K562 (cell line): ENCODE measurements around the gene DSCAM. TPM values are rescaled to one million over a fixed set of nuclear protein-coding genes. Genes with fewer than 3 reads are reported as not detected.

ENCODE experiments used
- ATAC-seq: fragments of 200-7000 bp; cut with Tn5 transposase; 3 replicates; pipeline ENCODE4 v1.9.1; 2020; ENCODE audit warnings: moderate library complexity
- BruUV-seq: library from RNA; stranded (reverse); fragments of 400-500 nt; replicated peaks from 2 replicates; lab custom pipeline; 2021; lab: Mats Ljungman, UMichigan
- CTCF ChIA-PET: fragments of 300-600 bp; formaldehyde crosslinking; extraction: SDS; loops from one replicate; lab custom pipeline; 2021; ENCODE audit warnings: low intra/inter-chr PET ratio; lab: Yijun Ruan, JAX
- POLR2A ChIA-PET: fragments of 300-600, 350-650 bp; sonication (Branson Sonifier 250); formaldehyde crosslinking; extraction: SDS; loops from one replicate; lab custom pipeline; 2021; ENCODE audit warnings: antibody characterized with exemption, inconsistent platforms; lab: Yijun Ruan, JAX
- DNase-seq, 4 experiments: peaks; one replicate each; pipeline versions ENCODE4 v3.0.0 to v3.0.0-alpha.2; 2011 to 2018; ENCODE audit warnings: low spot score in 3 of 4, mixed read lengths in 3 of 4; ENCODE audit errors: extremely low read depth in 1 of 4
- FAIRE-seq: peaks from 2 replicates; lab custom pipeline; 2011; peaks lifted over from hg19 to GRCh38; lab: Jason Lieb, UNC
- H2AFZ ChIP-seq: 2 replicates; pipeline ENCODE4 v1.6.0; 2011; ENCODE audit warnings: low read depth, low read length, control low read depth, inconsistent platforms
- H3K27ac ChIP-seq: fragments of 200-600 bp; 3 replicates; pipeline ENCODE4 v1.8.0; 2011; ENCODE audit warnings: low read depth, mild to moderate bottlenecking, control low read depth, inconsistent platforms, low read length, moderate library complexity, mixed read lengths; ENCODE audit errors: extremely low read depth
- H3K27me3 ChIP-seq, 2 experiments: fragments of 300-600 bp in 1 of 2; 2 replicates in 1 of 2; 3 replicates in 1 of 2; pipeline versions ENCODE4 v1.6.0 to v1.8.0; 2011; ENCODE audit warnings: inconsistent platforms in 2 of 2, low read length in 2 of 2, mild to moderate bottlenecking in 1 of 2, mixed read lengths in 1 of 2, moderate library complexity in 1 of 2; ENCODE audit not compliant: control insufficient read depth in 2 of 2, insufficient read depth in 2 of 2
- H3K36me3 ChIP-seq: fragments of 300-600 bp; 3 replicates; pipeline ENCODE4 v1.8.0; 2011; ENCODE audit warnings: mild to moderate bottlenecking, low read length, inconsistent platforms; ENCODE audit not compliant: control insufficient read depth, insufficient read depth
- H3K4me1 ChIP-seq, 2 experiments: fragments of 200-600 bp in 1 of 2; replicated peaks in 1 of 2; 2 replicates in 1 of 2; 3 replicates in 1 of 2; pipeline versions ENCODE4 v1.5.1 to v1.8.0; 2011; ENCODE audit warnings: inconsistent platforms in 2 of 2, low read length in 2 of 2, mild to moderate bottlenecking in 1 of 2, mixed read lengths in 1 of 2, moderate library complexity in 1 of 2; ENCODE audit not compliant: control insufficient read depth in 2 of 2, insufficient read depth in 2 of 2
- H3K4me2 ChIP-seq: 2 replicates; pipeline ENCODE4 v1.6.1; 2011; ENCODE audit warnings: low read length, control low read depth, inconsistent platforms, mixed read lengths; ENCODE audit not compliant: insufficient read depth
- H3K4me3 ChIP-seq: fragments of 200-600 bp; sonication (generic), shearing (Covaris generic); 2 replicates; pipeline ENCODE4 v1.5.1; 2016; ENCODE audit warnings: control low read depth, inconsistent platforms
- H3K79me2 ChIP-seq: fragments of 200-600 bp; 3 replicates; pipeline ENCODE4 v1.8.0; 2011; ENCODE audit warnings: low read length, inconsistent platforms; ENCODE audit not compliant: control insufficient read depth, insufficient read depth
- H3K9ac ChIP-seq, 2 experiments: 2 replicates each; pipeline versions ENCODE4 v1.6.0 to v1.6.1; 2011; ENCODE audit warnings: low read depth in 2 of 2, low read length in 2 of 2, control low read depth in 1 of 2, inconsistent platforms in 1 of 2, mild to moderate bottlenecking in 1 of 2, mixed read lengths in 1 of 2; ENCODE audit not compliant: insufficient read depth in 1 of 2
- H3K9me1 ChIP-seq: one replicate; pipeline ENCODE4 v1.6.0; 2011; ENCODE audit warnings: inconsistent platforms, mild to moderate bottlenecking, low read length, moderate library complexity; ENCODE audit not compliant: control insufficient read depth, insufficient read depth
- H3K9me3 ChIP-seq: replicated peaks from 2 replicates; pipeline ENCODE4 v1.5.1; 2011; ENCODE audit warnings: low read depth, low read length, inconsistent platforms; ENCODE audit not compliant: control insufficient read depth, insufficient read depth
- H4K20me1 ChIP-seq: replicated peaks from 2 replicates; pipeline ENCODE4 v1.6.1; 2011; ENCODE audit warnings: low read length, inconsistent platforms, mixed read lengths; ENCODE audit not compliant: control insufficient read depth, insufficient read depth
- CUX1 ChIP-seq: fragments of 200-800 bp; sonication (Bioruptor generic); IDR thresholded peaks from 2 replicates; pipeline ENCODE4 v1.6.1; 2016; ENCODE audit warnings: missing genetic modification characterization, missing compliant biosample characterization
- RNF219 ChIP-seq: fragments of 250-450 bp; sonication (Bioruptor Pico); IDR thresholded peaks from 2 replicates; pipeline ENCODE4 v1.5.0; 2022; ENCODE audit warnings: mild to moderate bottlenecking
- SAFB2 ChIP-seq: fragments of 200-400 bp; formaldehyde crosslinking; IDR thresholded peaks from 2 replicates; pipeline ENCODE4 v1.6.1; 2018; ENCODE audit warnings: borderline replicate concordance, low read length, low read depth, moderate library complexity; ENCODE audit not compliant: severe bottlenecking
- SP1 ChIP-seq: sonication (generic); formaldehyde crosslinking; IDR thresholded peaks from 2 replicates; pipeline ENCODE4 v1.8.1; 2022; ENCODE audit warnings: mild to moderate bottlenecking, missing genetic modification reagents
- TAF9B ChIP-seq: fragments of 450-650 bp; IDR thresholded peaks from 2 replicates; pipeline ENCODE4 v1.6.1; 2018; ENCODE audit warnings: mild to moderate bottlenecking; ENCODE audit not compliant: partially characterized antibody
- ZKSCAN3 ChIP-seq: fragments of 250-450 bp; sonication (Bioruptor Pico); IDR thresholded peaks from 2 replicates; pipeline ENCODE4 v1.4.0; 2020
- ZNF184 ChIP-seq: sonication (generic); formaldehyde crosslinking; IDR thresholded peaks from 2 replicates; pipeline ENCODE4 v1.5.0; 2020; ENCODE audit warnings: missing genetic modification reagents
- ZNF589 ChIP-seq: fragments of 200-800 bp; sonication (Bioruptor generic); IDR thresholded peaks from 2 replicates; pipeline ENCODE4 v1.6.1; 2016; ENCODE audit warnings: low read depth, missing genetic modification characterization, missing compliant biosample characterization
- WGBS: fragments of 100-300 bp; shearing (Covaris generic); methylation state at CpG from one replicate; pipeline ENCODE4 v1.1.6; 2016; ENCODE audit warnings: low coverage, mixed read lengths; ENCODE audit not compliant: insufficient coverage; ENCODE audit errors: missing lambda C conversion rate; 5-methylcytosine and 5-hydroxymethylcytosine counted together
- in situ Hi-C: fragments of 300-500 bp; cut with MboI; formaldehyde crosslinking; loops from 4 replicates; pipeline ENCODE4 v1.15.0; 2018; ENCODE audit warnings: inconsistent platforms, mixed read lengths
- intact Hi-C: fragments of 100-400 bp; cut with micrococcal nuclease; formaldehyde crosslinking; loops from 2 replicates; pipeline ENCODE4 v1.14.2; 2022
- polyA plus RNA-seq, 8 experiments: library from polyadenylated mRNA; depleted of rRNA in 4 of 8; stranded (reverse) in 5 of 8; unstranded in 3 of 8; fragments of >200 nt; fragmentation: Nextera tagmentation in 2 of 8; fragmentation: Illumina TruSeq in 1 of 8; extraction: Ambion mirVana in 2 of 8; extraction: Trizol in 1 of 8; gene quantifications; 2 replicates each; pipeline versions ENCODE4 v1.2.1 to v1.2.3, GENCODE V29; 2011 to 2014; ENCODE audit warnings: inconsistent platforms in 1 of 8, missing spikeins in 1 of 8
- total RNA-seq, 7 experiments: library from RNA; depleted of rRNA in 6 of 7; stranded (reverse); fragments of >200 nt in 6 of 7; fragmentation: Illumina TruSeq in 2 of 7; extraction: Trizol in 2 of 7; gene quantifications; 2 replicates each; pipeline versions ENCODE4 v1.2.1 to v1.2.3, GENCODE V29; 2011 to 2021; ENCODE audit warnings: low replicate concordance in 1 of 7

The DSCAM gene
- total and polyA plus RNA-seq, 9 of the 15 experiments (the other 6 are each of a cell fraction or from before 2014, with no cell fraction given): not detected

GRCh38 chr21:40671716-40672115, 175.2 kb downstream of the DSCAM start:
- ChIA-PET CTCF (no interaction called here), POLR2A (no interaction called here)
- DNase-seq (no peak), FAIRE-seq (no peak), ATAC-seq (no peak)
- Histone ChIP-seq H3K4me2 (no peak overlapping the region), H3K9ac (no peak overlapping the region), H3K27ac (no peak overlapping the region), H3K9me1 (no peaks in the 10 kb centered on the region), H2AFZ (no peak overlapping the region), H3K27me3 (no peaks in the 10 kb centered on the region), H3K36me3 (no peaks in the 10 kb centered on the region), H4K20me1 (no peaks in the 10 kb centered on the region), H3K4me1 (no peaks in the 10 kb centered on the region), H3K9me3 (no peaks in the 10 kb centered on the region; the same call in 1 of the 2 replicates), H3K4me3 (no peak overlapping the region), H3K79me2 (no peaks in the 10 kb centered on the region)
- in situ Hi-C loops: no loop called here
- intact Hi-C loops: no loop called here
- 2% methylated on average over 2 of the region's 2 CpGs for WGBS
- BruUV-seq: no TSS peak
- TF ChIP-seq SAFB2 (no peak), ZNF184 (CRISPR knock-in tag) (no peak), RNF219 (CRISPR knock-in tag) (no peak), SP1 (no peak), ZNF589 (no peak), CUX1 (CRISPR knock-in tag) (no peak), ZKSCAN3 (CRISPR knock-in tag) (no peak), TAF9B (no peak)
